NCI-H82 treated with DMSO at 0.1 percent for 48 hours (cell line): ENCODE data around the gene SPCS3.
"Not testable (repeated sequence)": the region's sequence is repeated elsewhere in the genome, so short reads cannot be mapped to it uniquely, and the experiment has no call there.

Experiments used
- DNase-seq: peaks from one replicate; lab custom pipeline; 2025; ENCODE audit not compliant: unreplicated experiment; lab: John Stamatoyannopoulos, UW

Gene SPCS3

GRCh38 chr4:176340871-176341685 lies 21.3 kb downstream of the SPCS3 start:
- no peak for DNase-seq

DNA sequence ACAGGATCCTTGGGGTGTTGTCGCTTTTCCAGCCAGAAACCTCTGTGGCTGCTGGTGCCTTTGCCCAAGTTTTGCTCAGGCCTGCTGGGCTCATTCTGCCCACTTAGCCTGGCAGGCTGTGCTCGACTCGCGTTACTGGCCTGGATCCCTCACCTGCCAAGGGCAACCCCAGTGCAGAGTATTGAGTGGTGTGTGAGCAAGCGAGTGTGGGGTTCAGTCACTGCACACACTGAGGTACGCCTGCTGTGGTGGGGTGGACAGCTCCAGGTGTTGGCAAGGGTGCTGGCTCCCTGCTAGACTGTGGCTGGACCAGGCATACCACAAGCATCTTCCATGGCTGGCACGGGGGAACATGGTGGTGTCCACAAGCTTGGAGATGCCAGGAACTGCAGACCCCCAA lies 22.6 kb downstream of the SPCS3 start:
- no peak for DNase-seq

- no peak for DNase-seq
Observed at GRCh38 chr4:176343286-176343685, 23.5 kb downstream of the SPCS3 start.

DNA sequence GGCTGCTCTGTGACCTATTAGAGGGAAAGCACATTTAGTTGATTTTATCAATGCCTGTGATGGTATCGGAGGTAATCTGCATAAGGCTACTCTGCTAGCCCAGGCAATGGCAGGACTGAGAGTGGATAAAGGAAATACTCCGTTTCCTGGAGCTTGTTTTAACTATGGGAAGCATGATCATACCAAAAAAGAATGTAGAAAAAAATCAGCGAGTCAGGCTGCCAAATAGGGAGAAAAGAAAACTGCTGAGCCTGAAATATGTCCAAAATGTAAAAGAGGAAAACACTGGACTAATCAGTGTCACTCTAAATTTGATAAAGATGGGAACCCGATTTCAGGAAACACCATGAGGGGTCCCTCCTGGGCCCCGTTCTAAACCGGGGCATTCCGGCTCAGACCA lies 25.6 kb downstream of the SPCS3 start:
- not testable (repeated sequence) for DNase-seq

DNA sequence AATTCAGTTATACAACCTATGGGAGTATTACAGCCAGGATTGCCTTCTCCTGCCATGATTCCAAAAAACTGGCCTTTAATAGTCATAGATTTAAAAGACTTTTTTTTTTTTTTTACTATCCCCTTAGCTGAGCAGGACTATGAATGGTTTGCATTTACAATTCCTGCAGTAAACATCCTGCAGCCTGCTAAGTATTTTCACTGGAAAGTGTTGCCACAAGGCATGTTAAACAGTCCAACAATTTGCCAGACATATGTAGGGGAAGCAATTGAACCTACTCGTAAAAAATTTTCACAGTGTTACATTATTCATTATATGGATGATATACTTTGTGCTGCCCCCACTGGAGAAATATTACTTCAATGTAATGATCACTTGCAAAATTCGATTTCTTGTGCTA lies 27.1 kb downstream of the SPCS3 start:
- DNase-seq: not testable (repeated sequence)

DNA sequence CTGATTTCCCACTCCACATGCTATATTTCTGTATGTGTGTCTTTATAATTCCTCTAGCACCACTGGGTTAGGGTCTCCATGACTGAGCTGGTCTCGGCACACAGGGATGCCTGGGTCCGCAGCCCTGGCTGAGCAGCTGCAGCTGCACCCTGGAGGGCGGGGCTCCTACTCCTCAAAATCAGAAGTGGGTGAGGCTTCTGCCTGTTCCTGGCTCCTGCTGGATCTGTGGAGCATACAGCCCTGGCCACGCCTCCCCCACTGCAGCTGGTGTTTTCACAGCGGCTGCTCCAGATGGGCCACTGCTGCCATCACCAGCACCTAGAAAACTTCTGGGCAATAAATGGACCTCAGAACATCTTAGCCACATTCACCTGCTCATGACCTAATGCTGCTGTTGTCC lies 30.9 kb downstream of the SPCS3 start:
- no peak for DNase-seq

DNA sequence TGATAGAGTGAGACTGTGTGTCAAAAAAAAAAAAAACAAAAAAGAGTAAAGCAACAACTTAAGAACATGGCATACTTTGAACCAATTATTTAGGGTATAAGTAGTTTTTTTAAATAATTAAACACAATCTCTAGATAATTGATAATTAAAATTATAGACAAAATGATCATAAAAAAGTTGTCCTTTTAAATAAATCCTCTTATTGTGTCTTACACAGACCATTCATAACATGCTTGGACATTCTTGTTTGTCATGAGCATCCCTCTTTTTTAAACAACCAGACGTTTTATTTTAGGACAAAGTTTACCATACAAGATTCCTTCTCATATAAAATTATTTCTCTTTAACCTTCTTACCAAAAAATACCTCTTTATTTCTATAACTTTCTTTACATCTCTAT lies 35.1 kb downstream of the SPCS3 start:
- no peak for DNase-seq

- DNase-seq: no peak
Observed at GRCh38 chr4:176357359-176358082, 37.8 kb downstream of the SPCS3 start.

- DNase-seq: no peak
Observed at GRCh38 chr4:176358083-176358469, 38.3 kb downstream of the SPCS3 start.

DNA sequence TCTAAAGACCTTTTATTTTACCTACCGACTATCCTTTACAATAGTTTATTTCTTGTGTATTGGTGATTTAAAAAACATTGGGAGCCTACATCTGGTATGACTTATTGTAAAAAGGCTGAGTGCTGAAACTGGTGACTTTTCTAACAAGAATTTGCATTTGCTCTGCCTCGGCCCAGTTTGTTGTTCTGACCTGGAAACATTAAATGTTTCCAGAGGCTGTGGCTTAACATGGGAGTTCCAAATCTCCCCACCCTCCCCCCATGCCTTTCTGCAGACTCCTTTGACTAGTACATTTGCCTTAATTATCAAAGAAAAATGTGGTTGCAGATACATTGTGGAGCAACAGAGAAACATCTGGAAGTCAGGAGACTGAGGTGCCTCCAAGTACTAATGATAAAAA lies 39.8 kb downstream of the SPCS3 start:
- DNase-seq: no peak

DNA sequence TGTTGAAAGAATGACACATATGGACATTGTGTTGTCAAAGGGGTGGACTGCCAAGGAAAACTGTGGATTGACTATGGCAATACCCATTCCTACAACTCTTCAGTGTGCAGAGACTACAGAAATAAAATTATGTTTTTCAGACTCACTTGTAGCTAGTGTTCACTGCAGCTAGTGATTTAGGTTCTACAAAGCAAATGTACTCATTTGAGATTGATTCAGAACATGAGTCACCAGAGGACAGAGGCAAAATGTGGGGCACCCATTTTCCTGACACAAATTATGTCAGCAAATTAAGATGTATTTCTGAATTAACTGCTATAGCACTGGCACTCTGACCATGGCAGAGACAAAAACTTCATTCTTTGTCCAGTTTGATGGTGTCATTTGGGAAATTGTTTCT lies 40.7 kb downstream of the SPCS3 start:
- DNase-seq: no peak

DNA sequence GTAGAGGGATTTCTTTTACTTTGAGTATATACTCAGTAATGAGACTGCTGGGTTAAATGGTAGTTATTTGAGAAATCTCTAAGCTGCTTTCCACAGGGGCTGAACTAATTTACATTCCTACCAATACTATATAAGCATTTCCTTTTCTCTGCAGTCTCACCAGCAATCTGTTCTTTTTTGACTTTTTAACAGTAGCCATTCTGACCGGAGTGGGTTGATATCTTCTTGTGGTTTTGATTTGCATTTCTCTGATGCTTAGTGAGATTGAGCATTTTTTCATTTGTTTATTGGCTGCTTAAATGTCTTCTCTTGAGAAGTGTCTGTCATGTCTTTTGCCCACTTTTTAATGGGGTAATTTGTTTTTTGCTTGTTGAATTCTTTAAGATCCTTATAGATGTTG lies 43.3 kb downstream of the SPCS3 start:
- no peak for DNase-seq

GRCh38 chr4:176367771-176368465 lies 48.2 kb downstream of the SPCS3 start:
- no peak for DNase-seq

- no peak for DNase-seq
Observed at GRCh38 chr4:176376032-176376614, 56.4 kb downstream of the SPCS3 start.

GRCh38 chr4:176377780-176378179 lies 58.0 kb downstream of the SPCS3 start:
- DNase-seq: peak; percentile 2

GRCh38 chr4:176380352-176381157 lies 60.8 kb downstream of the SPCS3 start:
- no peak for DNase-seq
